Measurements from ENCODE around the gene TMEM164.

The TMEM164 gene

GRCh38 chrX:110086162-110086915 lies 83.4 kb downstream of the TMEM164 start:
- DNase-seq = no peak

- DNase-seq = no peak
These were observed 84.1 kb downstream of the TMEM164 start for GRCh38 chrX:110086916-110087484.

- no peak for DNase-seq
These were observed 84.8 kb downstream of the TMEM164 start for GRCh38 chrX:110087485-110088356.

GRCh38 chrX:110089656-110090403 lies 86.9 kb downstream of the TMEM164 start:
- DNase-seq = no peak

- no peak for DNase-seq
These were observed 95.0 kb downstream of the TMEM164 start for GRCh38 chrX:110097920-110098319.

- DNase-seq = no peak
These were observed 100.4 kb downstream of the TMEM164 start for GRCh38 chrX:110103344-110103743.

GRCh38 chrX:110104078-110104477 lies 101.2 kb downstream of the TMEM164 start:
- no peak for DNase-seq

- DNase-seq = no peak
These were observed 105.5 kb downstream of the TMEM164 start for GRCh38 chrX:110108381-110108821.

- no peak for DNase-seq
These were observed 111.4 kb downstream of the TMEM164 start for GRCh38 chrX:110114260-110114776.

- DNase-seq = no peak
These were observed 113.4 kb downstream of the TMEM164 start for GRCh38 chrX:110116066-110116980.

- no peak for DNase-seq
These were observed 115.6 kb downstream of the TMEM164 start for GRCh38 chrX:110118530-110118929.

GRCh38 chrX:110119480-110119879 lies 116.6 kb downstream of the TMEM164 start:
- DNase-seq = no peak

GRCh38 chrX:110120025-110120424 lies 117.1 kb downstream of the TMEM164 start:
- no peak for DNase-seq

GRCh38 chrX:110123331-110123782 lies 120.4 kb downstream of the TMEM164 start:
- no peak for DNase-seq

GRCh38 chrX:110125446-110126162 lies 122.7 kb downstream of the TMEM164 start:
- no peak for DNase-seq

- no peak for DNase-seq
These were observed 128.1 kb downstream of the TMEM164 start for GRCh38 chrX:110131031-110131430.

GRCh38 chrX:110132450-110133114 lies 129.7 kb downstream of the TMEM164 start:
- DNase-seq = no peak

GRCh38 chrX:110133735-110134370 lies 130.9 kb downstream of the TMEM164 start:
- no peak for DNase-seq

GRCh38 chrX:110135618-110136017 lies 132.7 kb downstream of the TMEM164 start:
- DNase-seq = no peak

GRCh38 chrX:110136136-110136535 lies 133.2 kb downstream of the TMEM164 start:
- no peak for DNase-seq

All from stimulated activated CD4-positive, alpha-beta T cell treated with anti-CD3 and anti-CD28 coated beads, Interleukin-12 subunit alpha, Interleukin-12 subunit beta, amount 100 ng/mL, for 4 hours (primary cell).